GM12874 (cell line): Measurements from ENCODE around the gene PLXNA4.

ENCODE experiments used
- TF ChIP-seq, protein P1 (sequence below): IDR thresholded peaks from 2 replicates; pipeline ENCODE4 v1.5.1; 2011; ENCODE audit warnings: low read depth, mild to moderate bottlenecking, control low read depth, low read length, moderate library complexity; ENCODE audit not compliant: insufficient read depth

PLXNA4 gene

GRCh38 chr7:132491391-132491945 lies 84.8 kb downstream of the PLXNA4 start:
- TF ChIP-seq, protein P1, sequence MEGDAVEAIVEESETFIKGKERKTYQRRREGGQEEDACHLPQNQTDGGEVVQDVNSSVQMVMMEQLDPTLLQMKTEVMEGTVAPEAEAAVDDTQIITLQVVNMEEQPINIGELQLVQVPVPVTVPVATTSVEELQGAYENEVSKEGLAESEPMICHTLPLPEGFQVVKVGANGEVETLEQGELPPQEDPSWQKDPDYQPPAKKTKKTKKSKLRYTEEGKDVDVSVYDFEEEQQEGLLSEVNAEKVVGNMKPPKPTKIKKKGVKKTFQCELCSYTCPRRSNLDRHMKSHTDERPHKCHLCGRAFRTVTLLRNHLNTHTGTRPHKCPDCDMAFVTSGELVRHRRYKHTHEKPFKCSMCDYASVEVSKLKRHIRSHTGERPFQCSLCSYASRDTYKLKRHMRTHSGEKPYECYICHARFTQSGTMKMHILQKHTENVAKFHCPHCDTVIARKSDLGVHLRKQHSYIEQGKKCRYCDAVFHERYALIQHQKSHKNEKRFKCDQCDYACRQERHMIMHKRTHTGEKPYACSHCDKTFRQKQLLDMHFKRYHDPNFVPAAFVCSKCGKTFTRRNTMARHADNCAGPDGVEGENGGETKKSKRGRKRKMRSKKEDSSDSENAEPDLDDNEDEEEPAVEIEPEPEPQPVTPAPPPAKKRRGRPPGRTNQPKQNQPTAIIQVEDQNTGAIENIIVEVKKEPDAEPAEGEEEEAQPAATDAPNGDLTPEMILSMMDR = no peak

DNA sequence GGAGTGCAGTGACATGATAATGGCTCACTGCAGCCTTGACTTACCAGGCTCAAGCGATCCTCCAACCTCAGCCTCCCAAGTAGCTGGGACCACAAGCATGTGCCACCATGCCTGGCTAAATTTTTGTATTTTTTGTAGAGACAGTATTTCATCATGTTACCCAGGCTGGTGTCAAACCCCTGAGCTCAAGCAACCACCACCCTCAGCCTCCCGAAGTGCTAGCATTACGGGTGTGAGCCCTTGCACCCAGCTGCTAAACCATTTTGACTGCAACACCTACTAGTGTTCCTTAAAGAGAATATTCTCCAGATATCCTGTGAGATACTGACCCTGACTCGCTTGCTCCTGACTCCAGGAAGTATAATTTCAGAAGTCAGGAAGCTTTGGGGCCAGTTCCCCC lies 85.8 kb downstream of the PLXNA4 start:
- TF ChIP-seq, protein P1 = no peak

DNA sequence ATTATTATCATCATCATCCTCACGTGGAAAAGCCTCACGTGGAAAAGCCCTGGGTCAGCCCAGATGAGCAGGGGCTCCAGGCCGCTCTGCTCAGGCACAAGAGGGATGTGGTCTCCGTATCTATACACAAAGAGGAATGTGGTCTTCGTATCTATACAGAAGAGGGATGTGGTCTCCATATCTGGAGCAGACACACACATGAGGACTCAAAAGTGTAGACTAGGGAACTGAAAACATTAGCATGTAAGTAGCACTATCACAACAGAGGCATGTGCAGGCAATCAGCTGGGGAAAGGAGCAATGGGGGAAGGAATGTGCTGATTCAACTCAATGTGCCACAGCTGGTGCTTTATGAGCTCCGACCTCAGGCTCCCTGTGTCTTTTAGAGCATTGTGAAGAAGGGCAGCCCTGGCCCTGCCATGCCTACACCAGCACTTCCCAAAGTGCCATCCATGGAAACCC lies 86.5 kb downstream of the PLXNA4 start:
- TF ChIP-seq, protein P1 = no peak

DNA sequence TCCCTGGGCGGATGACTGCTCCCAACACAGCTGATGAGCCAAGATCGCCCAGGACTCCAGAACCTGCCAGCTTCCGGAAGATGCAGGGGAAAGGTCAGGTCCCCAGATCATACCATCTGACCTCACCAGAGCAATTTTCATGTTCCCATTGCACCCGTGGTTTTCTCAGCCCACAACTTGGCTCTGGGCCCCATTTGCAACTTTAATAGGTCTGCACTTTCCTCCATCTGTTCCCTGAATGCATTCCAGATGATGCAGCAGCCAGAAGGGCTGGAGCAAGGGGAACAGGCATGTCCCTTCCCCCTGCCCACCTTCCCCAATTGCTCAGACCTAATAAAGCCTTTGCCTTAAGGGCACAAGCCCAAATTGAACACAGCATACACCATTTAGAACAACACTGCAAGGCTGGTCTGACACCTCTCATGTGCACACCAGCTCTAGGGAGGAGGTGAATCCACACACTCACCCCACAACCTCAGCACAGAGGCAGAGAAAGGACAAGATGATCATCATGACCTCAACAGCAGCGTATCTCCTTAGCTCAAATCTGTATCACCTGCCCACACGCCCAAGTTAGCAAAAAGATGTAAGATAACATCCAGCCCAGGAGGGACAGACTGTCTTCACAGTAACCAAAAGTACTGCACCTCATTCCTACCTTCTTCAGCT lies 87.5 kb downstream of the PLXNA4 start:
- TF ChIP-seq, protein P1 = no peak

GRCh38 chr7:132486274-132486610 lies 90.0 kb downstream of the PLXNA4 start:
- TF ChIP-seq, protein P1 = no peak

DNA sequence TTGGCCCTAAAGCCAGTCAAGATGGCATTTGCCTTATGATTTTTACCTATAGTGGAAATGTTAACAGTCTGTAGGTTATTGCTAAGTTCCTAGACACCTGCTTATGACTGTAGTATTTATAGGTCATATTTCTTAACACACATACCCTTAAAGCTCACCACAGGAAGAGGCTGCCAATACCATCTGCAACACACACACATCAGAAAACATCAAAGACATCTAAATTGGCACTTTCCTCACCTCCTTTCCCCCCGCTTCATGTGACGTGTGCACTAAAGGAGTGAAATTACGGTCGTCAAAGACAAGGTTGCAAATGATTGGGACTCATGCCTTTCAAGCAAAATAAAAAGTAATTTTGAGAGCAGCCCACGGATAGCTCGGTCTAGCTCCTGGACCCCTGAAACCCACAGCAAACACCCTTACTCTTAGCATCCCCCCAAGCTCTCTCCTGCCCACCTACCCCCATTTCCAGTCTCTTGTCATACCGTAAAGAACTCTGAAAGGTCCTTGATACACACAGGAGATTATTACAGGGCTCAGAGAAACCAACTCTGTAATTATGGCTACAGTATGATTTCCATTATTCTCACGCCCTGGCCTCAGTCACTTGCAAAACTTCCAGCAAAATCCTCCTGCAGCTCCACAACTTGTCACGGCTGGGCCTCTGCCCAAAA lies 90.5 kb downstream of the PLXNA4 start:
- TF ChIP-seq, protein P1 = no peak

DNA sequence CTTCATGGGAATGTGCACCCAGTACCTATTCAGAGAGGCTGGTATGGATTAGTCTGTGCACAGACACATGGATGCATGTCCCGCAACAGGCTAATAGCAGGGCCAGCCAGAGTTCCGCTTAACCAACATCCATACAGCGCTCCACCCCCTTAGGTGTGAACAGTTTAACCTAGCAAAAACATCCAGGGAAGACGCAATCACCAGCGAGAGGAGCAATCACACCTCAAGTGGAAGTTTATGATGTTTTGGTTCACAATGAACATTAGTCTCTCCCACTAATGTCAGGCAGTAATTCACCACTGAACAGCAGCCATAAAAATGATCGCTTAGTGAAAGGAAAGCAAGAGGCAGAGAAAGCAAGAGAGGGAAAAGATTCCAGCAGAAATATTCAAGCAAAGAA lies 91.1 kb downstream of the PLXNA4 start:
- TF ChIP-seq, protein P1 = no peak
